Measurements from ENCODE around the gene CNIH3.

GRCh38 chr1:224705578-224705977 lies 89.5 kb downstream of the CNIH3 start:
- TF ChIP-seq CTCF (IDR thresholded peaks at IDR 0.05; ENCODE audit: low read depth, low read length, poor library complexity, severe bottlenecking) (no peak), EZH2phosphoT487 (IDR thresholded peaks at IDR 0.05; ENCODE audit: borderline replicate concordance, low read length) (no peak)
